Adrenal gland (tissue), 5 donors: Measurements from ENCODE around the gene UBL3.

ENCODE experiments used
- POLR2A ChIP-seq, 2 donors: fragments of 450-650 bp; IDR thresholded peaks; one replicate each; pipeline ENCODE4 v1.6.1; 2017; ENCODE audit warnings: antibody characterized with exemption in 2 of 2, mild to moderate bottlenecking in 2 of 2, moderate library complexity in 1 of 2
- TF ChIP-seq, protein P1 (sequence below), 6 experiments: fragments of 450-650 bp in 4 of 6; fragments of 200-600 bp in 2 of 6; sonication (generic) in 1 of 6; IDR thresholded peaks; 1 replicate in 5 of 6; 2 replicates in 1 of 6; pipeline versions ENCODE4 v1.5.1 to v1.8.0; 2016 to 2021; ENCODE audit warnings: antibody characterized with exemption in 6 of 6, mild to moderate bottlenecking in 2 of 6, moderate library complexity in 1 of 6
- donor health status: DM: no; HTN: no; CAD: no.

- TF ChIP-seq, protein P1, sequence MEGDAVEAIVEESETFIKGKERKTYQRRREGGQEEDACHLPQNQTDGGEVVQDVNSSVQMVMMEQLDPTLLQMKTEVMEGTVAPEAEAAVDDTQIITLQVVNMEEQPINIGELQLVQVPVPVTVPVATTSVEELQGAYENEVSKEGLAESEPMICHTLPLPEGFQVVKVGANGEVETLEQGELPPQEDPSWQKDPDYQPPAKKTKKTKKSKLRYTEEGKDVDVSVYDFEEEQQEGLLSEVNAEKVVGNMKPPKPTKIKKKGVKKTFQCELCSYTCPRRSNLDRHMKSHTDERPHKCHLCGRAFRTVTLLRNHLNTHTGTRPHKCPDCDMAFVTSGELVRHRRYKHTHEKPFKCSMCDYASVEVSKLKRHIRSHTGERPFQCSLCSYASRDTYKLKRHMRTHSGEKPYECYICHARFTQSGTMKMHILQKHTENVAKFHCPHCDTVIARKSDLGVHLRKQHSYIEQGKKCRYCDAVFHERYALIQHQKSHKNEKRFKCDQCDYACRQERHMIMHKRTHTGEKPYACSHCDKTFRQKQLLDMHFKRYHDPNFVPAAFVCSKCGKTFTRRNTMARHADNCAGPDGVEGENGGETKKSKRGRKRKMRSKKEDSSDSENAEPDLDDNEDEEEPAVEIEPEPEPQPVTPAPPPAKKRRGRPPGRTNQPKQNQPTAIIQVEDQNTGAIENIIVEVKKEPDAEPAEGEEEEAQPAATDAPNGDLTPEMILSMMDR (IDR thresholded peaks at IDR 0.05) = no peak
- no peak for TF ChIP-seq POLR2A (IDR thresholded peaks at IDR 0.05)
These were observed 100.3 kb downstream of the UBL3 start for GRCh38 chr13:29750183-29750530.
